IMR-90 (cell line): ENCODE measurements around the gene WAC. TPM values are rescaled to one million over a fixed set of nuclear protein-coding genes. Genes with fewer than 3 reads are reported as not detected.

Experiments used
- ATAC-seq: fragments of 200-7000 bp; cut with Tn5 transposase; 2 replicates; pipeline ENCODE4 v1.9.1; 2020; ENCODE audit warnings: low read depth, mild to moderate bottlenecking, moderate library complexity
- BruUV-seq: library from RNA; stranded (reverse); fragments of 400-500 nt; replicated peaks from 2 replicates; lab custom pipeline; 2021; lab: Mats Ljungman, UMichigan
- CTCF ChIA-PET: fragments of 300-600 bp; formaldehyde crosslinking; extraction: SDS; loops from one replicate; lab custom pipeline; 2021; ENCODE audit warnings: antibody characterized with exemption; lab: Yijun Ruan, JAX
- POLR2A ChIA-PET: fragments of 300-600 bp; sonication (Branson Sonifier 250); formaldehyde crosslinking; loops from one replicate; lab custom pipeline; 2022; ENCODE audit warnings: antibody characterized with exemption; ENCODE audit not compliant: unreplicated experiment; lab: Charles Lee
- DNase-seq: peaks from one replicate; pipeline ENCODE4 v3.0.0; 2013
- H2AFZ ChIP-seq: replicated peaks from 2 replicates; pipeline ENCODE3; 2013; ENCODE audit warnings: low read length, mild to moderate bottlenecking; ENCODE audit not compliant: poor library complexity
- H2AK5ac ChIP-seq: 2 replicates; pipeline ENCODE4 v1.6.1; 2013; ENCODE audit warnings: low read depth, low read length, inconsistent platforms
- H2AK9ac ChIP-seq: replicated peaks from 2 replicates; pipeline ENCODE3; 2013; ENCODE audit warnings: mild to moderate bottlenecking, low read depth, low read length, moderate library complexity; ENCODE audit not compliant: poor library complexity
- H2BK120ac ChIP-seq: 2 replicates; pipeline ENCODE4 v1.6.1; 2013; ENCODE audit warnings: low read depth, low read length, inconsistent platforms
- H2BK15ac ChIP-seq: 3 replicates; pipeline ENCODE4 v1.6.1; 2013; ENCODE audit warnings: low read depth, low read length, inconsistent platforms
- H2BK20ac ChIP-seq: 2 replicates; pipeline ENCODE4 v1.6.1; 2013; ENCODE audit warnings: low read depth, mild to moderate bottlenecking, inconsistent platforms, low read length, moderate library complexity
- H2BK5ac ChIP-seq: 2 replicates; pipeline ENCODE4 v1.6.1; 2013; ENCODE audit warnings: mild to moderate bottlenecking, low read depth, low read length, inconsistent platforms; ENCODE audit not compliant: poor library complexity, severe bottlenecking
- H3K14ac ChIP-seq: replicated peaks from 2 replicates; pipeline ENCODE4 v1.6.1; 2013; ENCODE audit warnings: low read depth, low read length, inconsistent platforms
- H3K18ac ChIP-seq: 2 replicates; pipeline ENCODE4 v1.6.1; 2013; ENCODE audit warnings: low read depth, low read length, control low read depth
- H3K23ac ChIP-seq: 2 replicates; pipeline ENCODE4 v1.6.1; 2013; ENCODE audit warnings: low read depth, low read length, inconsistent platforms
- H3K27ac ChIP-seq: 2 replicates; pipeline ENCODE4 v1.5.1; 2013; ENCODE audit warnings: mild to moderate bottlenecking, control low read depth, low read length; ENCODE audit not compliant: insufficient read depth
- H3K27me3 ChIP-seq: 2 replicates; pipeline ENCODE4 v1.6.1; 2013; ENCODE audit warnings: low read length; ENCODE audit not compliant: control insufficient read depth, insufficient read depth
- H3K36me3 ChIP-seq: 2 replicates; pipeline ENCODE4 v1.6.1; 2013; ENCODE audit warnings: low read length, mixed read lengths; ENCODE audit not compliant: control insufficient read depth, insufficient read depth
- H3K4ac ChIP-seq: 2 replicates; pipeline ENCODE4 v1.6.1; 2013; ENCODE audit warnings: low read depth, low read length, inconsistent platforms
- H3K4me1 ChIP-seq: 2 replicates; pipeline ENCODE4 v1.6.1; 2013; ENCODE audit warnings: low read length, mixed read lengths; ENCODE audit not compliant: control insufficient read depth, insufficient read depth
- H3K4me2 ChIP-seq: 2 replicates; pipeline ENCODE4 v1.6.1; 2013; ENCODE audit warnings: low read depth, mild to moderate bottlenecking, control low read depth, low read length, moderate library complexity
- H3K4me3 ChIP-seq: 2 replicates; pipeline ENCODE4 v1.5.1; 2013; ENCODE audit warnings: low read depth, mild to moderate bottlenecking, control low read depth, low read length, moderate library complexity; ENCODE audit not compliant: insufficient read depth
- H3K56ac ChIP-seq: 2 replicates; pipeline ENCODE4 v1.6.1; 2013; ENCODE audit warnings: low read length, inconsistent platforms; ENCODE audit not compliant: insufficient read depth; ENCODE audit errors: extremely low read depth
- H3K79me1 ChIP-seq, 2 experiments: 2 replicates each; pipeline ENCODE4 v1.6.1; 2013; ENCODE audit warnings: low read length in 2 of 2, inconsistent platforms in 1 of 2, low read depth in 1 of 2
- H3K9ac ChIP-seq: 2 replicates; pipeline ENCODE4 v1.6.1; 2013; ENCODE audit warnings: low read depth, low read length, control low read depth
- H3K9me1 ChIP-seq: 2 replicates; pipeline ENCODE4 v1.6.1; 2013; ENCODE audit warnings: low read length, inconsistent platforms; ENCODE audit not compliant: insufficient read depth
- H3K9me3 ChIP-seq: 2 replicates; pipeline ENCODE4 v1.6.1; 2013; ENCODE audit warnings: low read length; ENCODE audit not compliant: control insufficient read depth, insufficient read depth
- H4K20me1 ChIP-seq: 2 replicates; pipeline ENCODE4 v1.6.1; 2013; ENCODE audit warnings: low read length, inconsistent platforms; ENCODE audit not compliant: insufficient read depth
- H4K5ac ChIP-seq: 2 replicates; pipeline ENCODE4 v1.6.1; 2013; ENCODE audit warnings: mild to moderate bottlenecking, low read depth, low read length, control low read depth
- H4K8ac ChIP-seq, 2 experiments: 2 replicates each; pipeline ENCODE4 v1.6.1; 2013; ENCODE audit warnings: low read depth in 2 of 2, low read length in 2 of 2, control low read depth in 1 of 2, inconsistent platforms in 1 of 2
- H4K91ac ChIP-seq: 2 replicates; pipeline ENCODE4 v1.6.1; 2013; ENCODE audit warnings: low read depth, low read length, inconsistent platforms; ENCODE audit not compliant: insufficient read depth
- BHLHE40 ChIP-seq: fragments of 150-350 bp; IDR thresholded peaks from 2 replicates; pipeline ENCODE4 v1.6.1; 2016; ENCODE audit warnings: mild to moderate bottlenecking, low read depth, low read length
- CEBPB ChIP-seq: IDR thresholded peaks from 2 replicates; pipeline ENCODE4 v1.6.1; 2012; ENCODE audit warnings: low read depth, low read length, improper control_type of control experiment
- FOS ChIP-seq: fragments of 150-350 bp; IDR thresholded peaks from 2 replicates; pipeline ENCODE4 v1.6.1; 2016; ENCODE audit warnings: low read depth, low read length
- MAFK ChIP-seq: IDR thresholded peaks from 2 replicates; pipeline ENCODE4 v1.6.1; 2012; ENCODE audit warnings: low read depth, low read length, improper control_type of control experiment
- MXI1 ChIP-seq: IDR thresholded peaks from 2 replicates; pipeline ENCODE4 v1.6.1; 2012; ENCODE audit warnings: low read depth, mild to moderate bottlenecking, low read length, moderate library complexity, borderline replicate concordance
- NFE2L2 ChIP-seq: fragments of 150-350 bp; IDR thresholded peaks from 2 replicates; pipeline ENCODE4 v1.6.1; 2016; ENCODE audit warnings: low read depth, mild to moderate bottlenecking, low read length
- RAD21 ChIP-seq: IDR thresholded peaks from 2 replicates; pipeline ENCODE4 v1.6.1; 2012; ENCODE audit warnings: low read length, improper control_type of control experiment
- RCOR1 ChIP-seq: IDR thresholded peaks from 2 replicates; pipeline ENCODE4 v1.6.1; 2012; ENCODE audit warnings: mild to moderate bottlenecking, low read length, improper control_type of control experiment; ENCODE audit not compliant: insufficient replicate concordance
- RFX5 ChIP-seq: IDR thresholded peaks from 2 replicates; pipeline ENCODE4 v1.8.0; 2012; ENCODE audit warnings: low read depth, mild to moderate bottlenecking, low read length, moderate library complexity
- SMC3 ChIP-seq: fragments of 150-350 bp; IDR thresholded peaks from 2 replicates; pipeline ENCODE4 v1.6.1; 2016; ENCODE audit warnings: low read depth, mild to moderate bottlenecking, antibody characterized with exemption, low read length, moderate library complexity
- USF2 ChIP-seq: fragments of 150-350 bp; IDR thresholded peaks from 2 replicates; pipeline ENCODE4 v1.6.1; 2017; ENCODE audit warnings: mild to moderate bottlenecking, antibody characterized with exemption, low read length, low read depth
- WGBS, 2 experiments: methylation state at CpG; one replicate each; pipeline versions ENCODE4 v1.1.5 to v1.1.7; 2013; ENCODE audit warnings: missing lambda C conversion rate in 2 of 2; ENCODE audit not compliant: insufficient read length in 1 of 2; ENCODE audit errors: extremely low coverage in 2 of 2; 5-methylcytosine and 5-hydroxymethylcytosine counted together
- dilution Hi-C: fragments of 300-500 bp; cut with HindIII; formaldehyde crosslinking; loops from one replicate; pipeline ENCODE4 v1.14.3; 2018; ENCODE audit warnings: low sequenced_read_pairs; ENCODE audit not compliant: unreplicated experiment
- in situ Hi-C: fragments of 300-500 bp; cut with MboI; formaldehyde crosslinking; loops from 3 replicates; pipeline ENCODE4 v1.14.3; 2019; ENCODE audit warnings: low sequenced_read_pairs, inconsistent platforms, mixed read lengths
- intact Hi-C: fragments of 100-400 bp; cut with micrococcal nuclease; formaldehyde crosslinking; loops from 2 replicates; pipeline ENCODE4 v1.10.0; 2022
- polyA plus RNA-seq, 3 experiments: library from polyadenylated mRNA; depleted of rRNA; stranded (reverse); fragments of >200 nt; gene quantifications; 2 replicates each; pipeline ENCODE4 v1.2.3, GENCODE V29; 2012; ENCODE audit warnings: low replicate concordance in 1 of 3
- total RNA-seq: library from RNA; depleted of rRNA; stranded (reverse); fragments of >200 nt; gene quantifications from 2 replicates; pipeline ENCODE4 v1.2.3, GENCODE V29; 2012
- TF ChIP-seq, protein P1 (sequence below): conservative IDR thresholded peaks from 2 replicates; pipeline ENCODE4 v1.5.1; 2012; ENCODE audit warnings: mild to moderate bottlenecking, low read depth, low read length, improper control_type of control experiment

The WAC gene
- total and polyA plus RNA-seq, 2 of the 4 experiments (the other 2 are of a cell fraction), result 39.6 to 52.2 TPM

GRCh38 chr10:28505359-28505959, 27.5 kb upstream of the WAC start:
- no peak overlapping the region for H2AFZ ChIP-seq
- H3K4me1 ChIP-seq, result no peaks in the 10 kb centered on the region
- no peak overlapping the region for H2AK9ac ChIP-seq
- no peak overlapping the region for H2BK15ac ChIP-seq
- no peaks in the 10 kb centered on the region for H3K27me3 ChIP-seq
- no peaks in the 10 kb centered on the region for H3K9me1 ChIP-seq
- H4K20me1 ChIP-seq, result no peaks in the 10 kb centered on the region
- H3K9ac ChIP-seq, result no peak overlapping the region
- H3K79me1 ChIP-seq, result no peaks in the 10 kb centered on the region
- no peak for TF ChIP-seq USF2
- no peak for TF ChIP-seq RCOR1
- no peak for TF ChIP-seq MAFK
- TF ChIP-seq RFX5, result no peak
- TF ChIP-seq, protein P1, sequence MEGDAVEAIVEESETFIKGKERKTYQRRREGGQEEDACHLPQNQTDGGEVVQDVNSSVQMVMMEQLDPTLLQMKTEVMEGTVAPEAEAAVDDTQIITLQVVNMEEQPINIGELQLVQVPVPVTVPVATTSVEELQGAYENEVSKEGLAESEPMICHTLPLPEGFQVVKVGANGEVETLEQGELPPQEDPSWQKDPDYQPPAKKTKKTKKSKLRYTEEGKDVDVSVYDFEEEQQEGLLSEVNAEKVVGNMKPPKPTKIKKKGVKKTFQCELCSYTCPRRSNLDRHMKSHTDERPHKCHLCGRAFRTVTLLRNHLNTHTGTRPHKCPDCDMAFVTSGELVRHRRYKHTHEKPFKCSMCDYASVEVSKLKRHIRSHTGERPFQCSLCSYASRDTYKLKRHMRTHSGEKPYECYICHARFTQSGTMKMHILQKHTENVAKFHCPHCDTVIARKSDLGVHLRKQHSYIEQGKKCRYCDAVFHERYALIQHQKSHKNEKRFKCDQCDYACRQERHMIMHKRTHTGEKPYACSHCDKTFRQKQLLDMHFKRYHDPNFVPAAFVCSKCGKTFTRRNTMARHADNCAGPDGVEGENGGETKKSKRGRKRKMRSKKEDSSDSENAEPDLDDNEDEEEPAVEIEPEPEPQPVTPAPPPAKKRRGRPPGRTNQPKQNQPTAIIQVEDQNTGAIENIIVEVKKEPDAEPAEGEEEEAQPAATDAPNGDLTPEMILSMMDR, result no peak
- no peak for TF ChIP-seq BHLHE40
- TF ChIP-seq FOS, result no peak
- no peak for TF ChIP-seq RAD21
- no peak for TF ChIP-seq MXI1
- no peak for TF ChIP-seq CEBPB
- TF ChIP-seq NFE2L2, result no peak
- no peak for TF ChIP-seq SMC3
- H3K14ac ChIP-seq, result no peak overlapping the region
- no peak overlapping the region for H4K5ac ChIP-seq
- ATAC-seq, result no peak
- BruUV-seq, result no TSS peak
- H3K27ac ChIP-seq, result no peak overlapping the region
- in situ Hi-C loops (no loop called here), intact Hi-C loops (no loop called here), dilution Hi-C loops (no loop called here)
- H4K8ac ChIP-seq, result no peak overlapping the region
- H3K18ac ChIP-seq, result no peak overlapping the region
- no peak overlapping the region for H3K4ac ChIP-seq
- H2AK5ac ChIP-seq, result no peak overlapping the region
- no peak overlapping the region for H2BK5ac ChIP-seq
- no peaks in the 10 kb centered on the region for H3K36me3 ChIP-seq
- no peak overlapping the region for H2BK120ac ChIP-seq
- H4K91ac ChIP-seq, result no peak overlapping the region
- H3K56ac ChIP-seq, result no peak overlapping the region
- no peak overlapping the region for H3K4me3 ChIP-seq
- no peak overlapping the region for H3K23ac ChIP-seq
- H3K9me3 ChIP-seq, result no peaks in the 10 kb centered on the region
- no peak overlapping the region for H3K4me2 ChIP-seq
- no peak overlapping the region for H2BK20ac ChIP-seq
- CTCF ChIA-PET, result no interaction called here
- WGBS, 2 experiments, result no CpG with 5 or more reads among the region's 4 CpGs
- no peak for DNase-seq
- POLR2A ChIA-PET, result no interaction called here
